Superior temporal gyrus (tissue), 1 donor: ENCODE measurements around the gene BABAM2.
"Not testable (repeated sequence)": the region's sequence is repeated elsewhere in the genome, so short reads cannot be mapped to it uniquely, and the experiment has no call there.

ENCODE experiments used
- DNase-seq: peaks from one replicate; pipeline ENCODE4 v3.0.0-alpha.2; 2016; ENCODE audit errors: extremely low spot score

BABAM2 gene

GRCh38 chr2:28357948-28358667 is 467.6 kb downstream of the BABAM2 start:
- DNase-seq: no peak

GRCh38 chr2:28358668-28359201 is 468.2 kb downstream of the BABAM2 start:
- DNase-seq: no peak

- DNase-seq: no peak
Observed at GRCh38 chr2:28359222-28360057, 468.9 kb downstream of the BABAM2 start.

GRCh38 chr2:28360058-28360717 is 469.7 kb downstream of the BABAM2 start:
- no peak for DNase-seq

- DNase-seq: no peak
Observed at GRCh38 chr2:28360718-28361293, 470.3 kb downstream of the BABAM2 start.

- DNase-seq: no peak
Observed at GRCh38 chr2:28361991-28362710, 471.6 kb downstream of the BABAM2 start.

- no peak for DNase-seq
Observed at GRCh38 chr2:28362991-28363521, 472.5 kb downstream of the BABAM2 start.

- no peak for DNase-seq
Observed at GRCh38 chr2:28363686-28364280, 473.3 kb downstream of the BABAM2 start.

- DNase-seq: no peak
Observed at GRCh38 chr2:28364610-28365009, 474.1 kb downstream of the BABAM2 start.

- no peak for DNase-seq
Observed at GRCh38 chr2:28365158-28365557, 474.6 kb downstream of the BABAM2 start.

GRCh38 chr2:28366149-28366495 is 475.6 kb downstream of the BABAM2 start:
- no peak for DNase-seq

- no peak for DNase-seq
Observed at GRCh38 chr2:28366496-28367282, 476.2 kb downstream of the BABAM2 start.

- no peak for DNase-seq
Observed at GRCh38 chr2:28367667-28368356, 477.3 kb downstream of the BABAM2 start.

GRCh38 chr2:28368357-28368798 is 477.8 kb downstream of the BABAM2 start:
- no peak for DNase-seq

- DNase-seq: no peak
Observed at GRCh38 chr2:28369358-28369757, 478.8 kb downstream of the BABAM2 start.

GRCh38 chr2:28370354-28370753 is 479.8 kb downstream of the BABAM2 start:
- no peak for DNase-seq

- DNase-seq: not testable (repeated sequence)
Observed at GRCh38 chr2:28371728-28372127, 481.2 kb downstream of the BABAM2 start.

GRCh38 chr2:28373854-28374253 is 483.3 kb downstream of the BABAM2 start:
- no peak for DNase-seq

- no peak for DNase-seq
Observed at GRCh38 chr2:28374331-28374730, 483.8 kb downstream of the BABAM2 start.
